Activated naive CD8-positive, alpha-beta T cell treated with anti-CD3 and anti-CD28 coated beads, Interleukin-2, amount 10 ng/mL, durations not matched to agents 7 days and 5 days (primary cell): ENCODE results near the gene PRDX3. TPM values are rescaled to one million over a fixed set of nuclear protein-coding genes. Genes with fewer than 3 reads are reported as not detected.
"Not testable (repeated sequence)": the region's sequence is repeated elsewhere in the genome, so short reads cannot be mapped to it uniquely, and the experiment has no call there.

Experiments used
- ATAC-seq: fragments of 150-1000 bp; cut with Tn5 transposase; one replicate; pipeline ENCODE4 v1.10.0; 2021; ENCODE audit warnings: low read depth, moderate library complexity
- POLR2A ChIA-PET: fragments of 350-600 bp; sonication (Branson Sonifier 250); formaldehyde crosslinking; loops from one replicate; lab custom pipeline; 2021; ENCODE audit warnings: antibody characterized with exemption; lab: Charles Lee
- DNase-seq: peaks from one replicate; pipeline ENCODE4 v3.0.0; 2021
- H3K27ac Mint-ChIP-seq: one replicate; pipeline ENCODE4 v1.8.0; 2022; ENCODE audit warnings: mild to moderate bottlenecking, mixed read lengths
- H3K27me3 Mint-ChIP-seq: one replicate; pipeline ENCODE4 v1.8.0; 2022; ENCODE audit warnings: mild to moderate bottlenecking, moderate library complexity, mixed read lengths
- H3K36me3 Mint-ChIP-seq: one replicate; pipeline ENCODE4 v1.8.0; 2021; ENCODE audit warnings: mild to moderate bottlenecking, mixed read lengths
- H3K4me1 Mint-ChIP-seq: one replicate; pipeline ENCODE4 v1.8.0; 2021; ENCODE audit warnings: mixed read lengths
- H3K4me3 Mint-ChIP-seq: one replicate; pipeline ENCODE4 v1.8.0; 2022; ENCODE audit warnings: mild to moderate bottlenecking, moderate library complexity, mixed read lengths
- H3K9me3 Mint-ChIP-seq: one replicate; pipeline ENCODE4 v1.8.0; 2021; ENCODE audit warnings: mixed read lengths
- total RNA-seq, 2 experiments: library from RNA; stranded (reverse); gene quantifications; one replicate each; pipeline ENCODE4 v1.2.3, GENCODE V29; 2021

The PRDX3 gene
- total RNA-seq, 2 experiments from 2014 or later, result 93.8 to 99.3 TPM

GRCh38 chr10:119143657-119144056, 35.0 kb downstream of the PRDX3 start:
- Mint-ChIP-seq H3K27me3 (no peaks in the 10 kb centered on the region), H3K9me3 (no peaks in the 10 kb centered on the region), H3K4me3 (no peak overlapping the region), H3K27ac (no peak overlapping the region), H3K4me1 (peaks cover 10% of the 10 kb centered on the region), H3K36me3 (peaks cover 13% of the 10 kb centered on the region)
- DNase-seq (no peak), ATAC-seq (no peak)
- POLR2A ChIA-PET, result no interaction called here

- no peak overlapping the region for H3K27ac Mint-ChIP-seq
- no peaks in the 10 kb centered on the region for H3K9me3 Mint-ChIP-seq
- no peak overlapping the region for H3K4me3 Mint-ChIP-seq
- no peaks in the 10 kb centered on the region for H3K27me3 Mint-ChIP-seq
- ATAC-seq, result no peak
- H3K4me1 Mint-ChIP-seq, result peaks cover 16% of the 10 kb centered on the region
- POLR2A ChIA-PET, result no interaction called here
- peaks cover 12% of the 10 kb centered on the region for H3K36me3 Mint-ChIP-seq
- no peak for DNase-seq
These were observed 37.9 kb downstream of the PRDX3 start for GRCh38 chr10:119140603-119141245.

GRCh38 chr10:119139464-119140067, 39.0 kb downstream of the PRDX3 start:
- H3K4me3 Mint-ChIP-seq, result no peak overlapping the region
- peaks cover 17% of the 10 kb centered on the region for H3K36me3 Mint-ChIP-seq
- H3K27me3 Mint-ChIP-seq, result no peaks in the 10 kb centered on the region
- peak; percentile 63 for DNase-seq
- H3K4me1 Mint-ChIP-seq, result peaks cover 21% of the 10 kb centered on the region
- peak; percentile 90 for ATAC-seq
- H3K27ac Mint-ChIP-seq, result peak overlapping the region; percentile 71
- H3K9me3 Mint-ChIP-seq, result no peaks in the 10 kb centered on the region
- POLR2A ChIA-PET, result interaction anchor here (1.0 to 1.5 kb wide), 3 partner anchors 13 to 36 kb away, joined by 3 to 4 read pairs (median 3); partner anchors contain the start of gene DENND10

- Mint-ChIP-seq H3K36me3 (peaks cover 23% of the 10 kb centered on the region), H3K4me1 (peaks cover 26% of the 10 kb centered on the region), H3K9me3 (no peaks in the 10 kb centered on the region), H3K4me3 (no peak overlapping the region), H3K27me3 (no peaks in the 10 kb centered on the region), H3K27ac (peak overlapping the region; percentile 71)
- DNase-seq (no peak), ATAC-seq (no peak)
- POLR2A ChIA-PET, result interaction anchor here (1.0 to 1.5 kb wide), 4 partner anchors 14 to 35 kb away, joined by 3 to 9 read pairs (median 4); partner anchors contain the start of gene DENND10
These were observed 40.0 kb downstream of the PRDX3 start for GRCh38 chr10:119138346-119139306.

- peaks cover 27% of the 10 kb centered on the region for H3K36me3 Mint-ChIP-seq
- H3K4me1 Mint-ChIP-seq, result peaks cover 34% of the 10 kb centered on the region
- POLR2A ChIA-PET, result interaction anchor here (1.3 kb wide), 1 partner anchor 27 kb away, joined by 9 read pairs; no protein-coding TSS in a partner anchor
- ATAC-seq, H3K27ac Mint-ChIP-seq, H3K4me3 Mint-ChIP-seq, H3K27me3 Mint-ChIP-seq, DNase-seq, H3K9me3 Mint-ChIP-seq: not testable (repeated sequence)
These were observed 40.7 kb downstream of the PRDX3 start for GRCh38 chr10:119137878-119138277.

- Mint-ChIP-seq H3K9me3 (no peaks in the 10 kb centered on the region), H3K4me3 (no peak overlapping the region), H3K27ac (peak overlapping the region; percentile 56), H3K27me3 (no peaks in the 10 kb centered on the region), H3K4me1 (peaks cover 49% of the 10 kb centered on the region), H3K36me3 (peaks cover 38% of the 10 kb centered on the region)
- DNase-seq, result no peak
- POLR2A ChIA-PET, result no interaction called here
- ATAC-seq, result no peak
These were observed 42.5 kb downstream of the PRDX3 start for GRCh38 chr10:119136084-119136483.

- DNase-seq (no peak), ATAC-seq (no peak)
- H3K9me3 Mint-ChIP-seq, result no peaks in the 10 kb centered on the region
- peaks cover 54% of the 10 kb centered on the region for H3K4me1 Mint-ChIP-seq
- peaks cover 43% of the 10 kb centered on the region for H3K36me3 Mint-ChIP-seq
- POLR2A ChIA-PET, result no interaction called here
- H3K27me3 Mint-ChIP-seq, result no peaks in the 10 kb centered on the region
- peak overlapping the region; percentile 58 for H3K27ac Mint-ChIP-seq
- peak overlapping the region; percentile 15 for H3K4me3 Mint-ChIP-seq
These were observed 43.1 kb downstream of the PRDX3 start for GRCh38 chr10:119135513-119135881.

- DNase-seq, result no peak
- ATAC-seq, result no peak
- Mint-ChIP-seq H3K36me3 (peaks cover 54% of the 10 kb centered on the region), H3K9me3 (no peaks in the 10 kb centered on the region), H3K4me1 (peaks cover 60% of the 10 kb centered on the region), H3K27ac (peak overlapping the region; percentile 92), H3K27me3 (no peaks in the 10 kb centered on the region), H3K4me3 (peak overlapping the region; percentile 56)
- POLR2A ChIA-PET, result interaction anchor here (4.8 kb wide), 1 partner anchor 31 kb away, joined by 42 read pairs; the partner anchor contains the start of gene DENND10
These were observed 44.7 kb downstream of the PRDX3 start for GRCh38 chr10:119133949-119134348.

- Mint-ChIP-seq H3K27me3 (no peaks in the 10 kb centered on the region), H3K4me1 (peaks cover 53% of the 10 kb centered on the region), H3K9me3 (no peaks in the 10 kb centered on the region), H3K4me3 (peak overlapping the region; percentile 81), H3K27ac (peak overlapping the region; percentile 92), H3K36me3 (peaks cover 56% of the 10 kb centered on the region)
- DNase-seq (no peak), ATAC-seq (no peak)
- POLR2A ChIA-PET, result interaction anchor here (0.6 to 4.8 kb wide), 11 partner anchors 15 to 407 kb away, joined by 3 to 42 read pairs (median 5); partner anchors contain the start of genes DENND10, EIF3A, GRK5 and PRDX3
These were observed 45.9 kb downstream of the PRDX3 start for GRCh38 chr10:119132521-119133345.

- Mint-ChIP-seq H3K36me3 (peaks cover 57% of the 10 kb centered on the region), H3K4me3 (peak overlapping the region; percentile 81), H3K27me3 (no peaks in the 10 kb centered on the region), H3K4me1 (peaks cover 53% of the 10 kb centered on the region), H3K27ac (peak overlapping the region; percentile 92), H3K9me3 (no peaks in the 10 kb centered on the region)
- ATAC-seq, result peak; percentile 98
- POLR2A ChIA-PET, result interaction anchor here (0.5 to 4.8 kb wide), 16 partner anchors 11 to 408 kb away, joined by 3 to 42 read pairs (median 4); partner anchors contain the start of genes CACUL1, DENND10, EIF3A and GRK5
- no peak for DNase-seq
These were observed 46.9 kb downstream of the PRDX3 start for GRCh38 chr10:119131512-119132240.

- POLR2A ChIA-PET, result interaction anchor here (4.8 kb wide), 1 partner anchor 26 kb away, joined by 42 read pairs; the partner anchor contains the start of gene DENND10
- DNase-seq, result no peak
- Mint-ChIP-seq H3K27me3 (no peaks in the 10 kb centered on the region), H3K4me1 (peaks cover 46% of the 10 kb centered on the region), H3K27ac (peak overlapping the region; percentile 23), H3K4me3 (no peak overlapping the region), H3K36me3 (peaks cover 61% of the 10 kb centered on the region), H3K9me3 (no peaks in the 10 kb centered on the region)
- ATAC-seq, result no peak
These were observed 48.9 kb downstream of the PRDX3 start for GRCh38 chr10:119129721-119130120.
